GM23338 (cell line): Measurements from ENCODE around the gene ZNF70.

ENCODE experiments used
- CREB1 ChIP-seq: fragments of 250-450 bp; sonication (Bioruptor Pico); IDR thresholded peaks from 2 replicates; pipeline ENCODE4 v1.5.0; 2020; ENCODE audit warnings: low read depth, mild to moderate bottlenecking, moderate library complexity
- EZH2 ChIP-seq: fragments of 200-600 bp; sonication (generic); IDR thresholded peaks from one replicate; pipeline ENCODE4 v1.8.0; 2017; ENCODE audit warnings: antibody characterized with exemption, mild to moderate bottlenecking, low read depth; ENCODE audit not compliant: unreplicated experiment
- EZH2phosphoT487 ChIP-seq: fragments of 200-600 bp; sonication (generic); IDR thresholded peaks from one replicate; pipeline ENCODE4 v1.8.1; 2018; ENCODE audit warnings: antibody characterized with exemption; ENCODE audit not compliant: unreplicated experiment
- JUNB ChIP-seq: IDR thresholded peaks from one replicate; pipeline ENCODE4 v1.6.1; 2016; ENCODE audit warnings: antibody characterized with exemption; ENCODE audit not compliant: unreplicated experiment
- NANOG ChIP-seq: IDR thresholded peaks from 2 replicates; pipeline ENCODE4 v1.6.1; 2016; ENCODE audit warnings: antibody characterized with exemption, borderline replicate concordance
- POLR2AphosphoS5 ChIP-seq: IDR thresholded peaks from 2 replicates; pipeline ENCODE4 v1.6.1; 2016; ENCODE audit warnings: antibody characterized with exemption, low read depth
- STAT1 ChIP-seq: IDR thresholded peaks from one replicate; pipeline ENCODE4 v1.6.1; 2016; ENCODE audit warnings: antibody characterized with exemption; ENCODE audit not compliant: unreplicated experiment
- ZNF114 ChIP-seq: fragments of 250-450 bp; sonication (Bioruptor Pico); IDR thresholded peaks from 2 replicates; pipeline ENCODE4 v1.5.0; 2020; ENCODE audit warnings: mild to moderate bottlenecking, moderate library complexity
- ZNF331 ChIP-seq: fragments of 250-450 bp; sonication (Bioruptor Pico); IDR thresholded peaks from 2 replicates; pipeline ENCODE4 v1.5.0; 2020; ENCODE audit warnings: low read depth, mild to moderate bottlenecking, moderate library complexity
- TF ChIP-seq, protein P1 (sequence below), 2 experiments: fragments of 200-600 bp in 1 of 2; sonication (generic) in 1 of 2; conservative IDR thresholded peaks; 2 replicates each; pipeline versions ENCODE4 v1.5.1 to v1.6.1; 2016 to 2017; ENCODE audit warnings: antibody characterized with exemption in 2 of 2, low read depth in 2 of 2, mild to moderate bottlenecking in 2 of 2, moderate library complexity in 1 of 2
- TF ChIP-seq, protein P2 (sequence below): IDR thresholded peaks from one replicate; pipeline ENCODE4 v1.6.1; 2018; ENCODE audit warnings: antibody characterized with exemption; ENCODE audit not compliant: unreplicated experiment
- TF ChIP-seq, protein P3 (sequence below): IDR thresholded peaks from 2 replicates; pipeline ENCODE4 v1.6.1; 2016; ENCODE audit warnings: antibody characterized with exemption
- TF ChIP-seq, protein P4 (sequence below): fragments of 250-450 bp; sonication (Bioruptor Pico); IDR thresholded peaks from 2 replicates; pipeline ENCODE4 v1.5.0; 2020; ENCODE audit warnings: mild to moderate bottlenecking, moderate library complexity

DNA sequence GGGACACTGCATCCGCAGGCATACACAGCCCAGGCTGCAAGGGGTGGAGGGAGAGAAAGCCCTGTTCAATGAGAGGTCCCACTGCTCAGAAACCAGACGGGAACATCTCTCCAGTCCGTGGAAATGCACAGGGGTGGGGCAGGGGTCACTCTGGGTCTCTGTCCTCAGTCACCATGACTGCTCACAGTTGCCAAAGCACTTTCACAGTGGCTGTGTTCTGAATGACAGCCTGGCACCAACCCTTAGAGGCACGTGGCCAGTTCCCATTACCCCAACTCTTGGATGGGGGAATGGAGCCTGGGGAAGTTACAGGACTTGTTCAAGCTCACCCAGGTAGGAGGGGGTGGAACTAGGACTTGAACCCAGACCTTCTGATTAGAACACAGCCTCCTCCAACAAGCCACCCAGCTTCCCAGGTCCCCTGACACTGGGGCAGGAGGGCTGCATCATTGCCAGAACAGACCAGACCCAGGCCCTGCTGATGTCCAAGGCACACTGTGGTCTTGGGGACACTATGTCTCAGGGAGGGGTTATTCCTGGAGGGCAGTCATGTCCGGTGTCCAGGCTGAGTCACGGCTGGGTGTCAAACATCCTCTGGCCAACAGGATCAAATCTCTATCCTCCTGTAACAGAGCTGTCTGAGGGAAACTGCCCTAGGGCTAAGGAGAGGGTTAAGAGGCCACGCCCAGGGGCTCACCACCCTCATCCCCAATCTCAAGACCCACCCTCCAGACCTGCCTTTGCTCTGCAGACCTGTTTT lies 8.2 kb downstream of the ZNF70 start:
- TF ChIP-seq EZH2 (no peak), POLR2AphosphoS5 (no peak), EZH2phosphoT487 (no peak), CREB1 (CRISPR knock-in tag) (no peak), ZNF331 (no peak), ZNF114 (CRISPR knock-in tag) (no peak), JUNB (no peak), STAT1 (no peak), NANOG (no peak)
- TF ChIP-seq, protein P1, sequence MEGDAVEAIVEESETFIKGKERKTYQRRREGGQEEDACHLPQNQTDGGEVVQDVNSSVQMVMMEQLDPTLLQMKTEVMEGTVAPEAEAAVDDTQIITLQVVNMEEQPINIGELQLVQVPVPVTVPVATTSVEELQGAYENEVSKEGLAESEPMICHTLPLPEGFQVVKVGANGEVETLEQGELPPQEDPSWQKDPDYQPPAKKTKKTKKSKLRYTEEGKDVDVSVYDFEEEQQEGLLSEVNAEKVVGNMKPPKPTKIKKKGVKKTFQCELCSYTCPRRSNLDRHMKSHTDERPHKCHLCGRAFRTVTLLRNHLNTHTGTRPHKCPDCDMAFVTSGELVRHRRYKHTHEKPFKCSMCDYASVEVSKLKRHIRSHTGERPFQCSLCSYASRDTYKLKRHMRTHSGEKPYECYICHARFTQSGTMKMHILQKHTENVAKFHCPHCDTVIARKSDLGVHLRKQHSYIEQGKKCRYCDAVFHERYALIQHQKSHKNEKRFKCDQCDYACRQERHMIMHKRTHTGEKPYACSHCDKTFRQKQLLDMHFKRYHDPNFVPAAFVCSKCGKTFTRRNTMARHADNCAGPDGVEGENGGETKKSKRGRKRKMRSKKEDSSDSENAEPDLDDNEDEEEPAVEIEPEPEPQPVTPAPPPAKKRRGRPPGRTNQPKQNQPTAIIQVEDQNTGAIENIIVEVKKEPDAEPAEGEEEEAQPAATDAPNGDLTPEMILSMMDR (conservative IDR thresholded peaks at IDR 0.05; ENCODE audit: low read depth in 2 of 2), result no peak
- TF ChIP-seq, protein P2, sequence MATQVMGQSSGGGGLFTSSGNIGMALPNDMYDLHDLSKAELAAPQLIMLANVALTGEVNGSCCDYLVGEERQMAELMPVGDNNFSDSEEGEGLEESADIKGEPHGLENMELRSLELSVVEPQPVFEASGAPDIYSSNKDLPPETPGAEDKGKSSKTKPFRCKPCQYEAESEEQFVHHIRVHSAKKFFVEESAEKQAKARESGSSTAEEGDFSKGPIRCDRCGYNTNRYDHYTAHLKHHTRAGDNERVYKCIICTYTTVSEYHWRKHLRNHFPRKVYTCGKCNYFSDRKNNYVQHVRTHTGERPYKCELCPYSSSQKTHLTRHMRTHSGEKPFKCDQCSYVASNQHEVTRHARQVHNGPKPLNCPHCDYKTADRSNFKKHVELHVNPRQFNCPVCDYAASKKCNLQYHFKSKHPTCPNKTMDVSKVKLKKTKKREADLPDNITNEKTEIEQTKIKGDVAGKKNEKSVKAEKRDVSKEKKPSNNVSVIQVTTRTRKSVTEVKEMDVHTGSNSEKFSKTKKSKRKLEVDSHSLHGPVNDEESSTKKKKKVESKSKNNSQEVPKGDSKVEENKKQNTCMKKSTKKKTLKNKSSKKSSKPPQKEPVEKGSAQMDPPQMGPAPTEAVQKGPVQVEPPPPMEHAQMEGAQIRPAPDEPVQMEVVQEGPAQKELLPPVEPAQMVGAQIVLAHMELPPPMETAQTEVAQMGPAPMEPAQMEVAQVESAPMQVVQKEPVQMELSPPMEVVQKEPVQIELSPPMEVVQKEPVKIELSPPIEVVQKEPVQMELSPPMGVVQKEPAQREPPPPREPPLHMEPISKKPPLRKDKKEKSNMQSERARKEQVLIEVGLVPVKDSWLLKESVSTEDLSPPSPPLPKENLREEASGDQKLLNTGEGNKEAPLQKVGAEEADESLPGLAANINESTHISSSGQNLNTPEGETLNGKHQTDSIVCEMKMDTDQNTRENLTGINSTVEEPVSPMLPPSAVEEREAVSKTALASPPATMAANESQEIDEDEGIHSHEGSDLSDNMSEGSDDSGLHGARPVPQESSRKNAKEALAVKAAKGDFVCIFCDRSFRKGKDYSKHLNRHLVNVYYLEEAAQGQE, result no peak
- TF ChIP-seq, protein P3, sequence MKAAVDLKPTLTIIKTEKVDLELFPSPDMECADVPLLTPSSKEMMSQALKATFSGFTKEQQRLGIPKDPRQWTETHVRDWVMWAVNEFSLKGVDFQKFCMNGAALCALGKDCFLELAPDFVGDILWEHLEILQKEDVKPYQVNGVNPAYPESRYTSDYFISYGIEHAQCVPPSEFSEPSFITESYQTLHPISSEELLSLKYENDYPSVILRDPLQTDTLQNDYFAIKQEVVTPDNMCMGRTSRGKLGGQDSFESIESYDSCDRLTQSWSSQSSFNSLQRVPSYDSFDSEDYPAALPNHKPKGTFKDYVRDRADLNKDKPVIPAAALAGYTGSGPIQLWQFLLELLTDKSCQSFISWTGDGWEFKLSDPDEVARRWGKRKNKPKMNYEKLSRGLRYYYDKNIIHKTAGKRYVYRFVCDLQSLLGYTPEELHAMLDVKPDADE, result no peak
- TF ChIP-seq, protein P4, sequence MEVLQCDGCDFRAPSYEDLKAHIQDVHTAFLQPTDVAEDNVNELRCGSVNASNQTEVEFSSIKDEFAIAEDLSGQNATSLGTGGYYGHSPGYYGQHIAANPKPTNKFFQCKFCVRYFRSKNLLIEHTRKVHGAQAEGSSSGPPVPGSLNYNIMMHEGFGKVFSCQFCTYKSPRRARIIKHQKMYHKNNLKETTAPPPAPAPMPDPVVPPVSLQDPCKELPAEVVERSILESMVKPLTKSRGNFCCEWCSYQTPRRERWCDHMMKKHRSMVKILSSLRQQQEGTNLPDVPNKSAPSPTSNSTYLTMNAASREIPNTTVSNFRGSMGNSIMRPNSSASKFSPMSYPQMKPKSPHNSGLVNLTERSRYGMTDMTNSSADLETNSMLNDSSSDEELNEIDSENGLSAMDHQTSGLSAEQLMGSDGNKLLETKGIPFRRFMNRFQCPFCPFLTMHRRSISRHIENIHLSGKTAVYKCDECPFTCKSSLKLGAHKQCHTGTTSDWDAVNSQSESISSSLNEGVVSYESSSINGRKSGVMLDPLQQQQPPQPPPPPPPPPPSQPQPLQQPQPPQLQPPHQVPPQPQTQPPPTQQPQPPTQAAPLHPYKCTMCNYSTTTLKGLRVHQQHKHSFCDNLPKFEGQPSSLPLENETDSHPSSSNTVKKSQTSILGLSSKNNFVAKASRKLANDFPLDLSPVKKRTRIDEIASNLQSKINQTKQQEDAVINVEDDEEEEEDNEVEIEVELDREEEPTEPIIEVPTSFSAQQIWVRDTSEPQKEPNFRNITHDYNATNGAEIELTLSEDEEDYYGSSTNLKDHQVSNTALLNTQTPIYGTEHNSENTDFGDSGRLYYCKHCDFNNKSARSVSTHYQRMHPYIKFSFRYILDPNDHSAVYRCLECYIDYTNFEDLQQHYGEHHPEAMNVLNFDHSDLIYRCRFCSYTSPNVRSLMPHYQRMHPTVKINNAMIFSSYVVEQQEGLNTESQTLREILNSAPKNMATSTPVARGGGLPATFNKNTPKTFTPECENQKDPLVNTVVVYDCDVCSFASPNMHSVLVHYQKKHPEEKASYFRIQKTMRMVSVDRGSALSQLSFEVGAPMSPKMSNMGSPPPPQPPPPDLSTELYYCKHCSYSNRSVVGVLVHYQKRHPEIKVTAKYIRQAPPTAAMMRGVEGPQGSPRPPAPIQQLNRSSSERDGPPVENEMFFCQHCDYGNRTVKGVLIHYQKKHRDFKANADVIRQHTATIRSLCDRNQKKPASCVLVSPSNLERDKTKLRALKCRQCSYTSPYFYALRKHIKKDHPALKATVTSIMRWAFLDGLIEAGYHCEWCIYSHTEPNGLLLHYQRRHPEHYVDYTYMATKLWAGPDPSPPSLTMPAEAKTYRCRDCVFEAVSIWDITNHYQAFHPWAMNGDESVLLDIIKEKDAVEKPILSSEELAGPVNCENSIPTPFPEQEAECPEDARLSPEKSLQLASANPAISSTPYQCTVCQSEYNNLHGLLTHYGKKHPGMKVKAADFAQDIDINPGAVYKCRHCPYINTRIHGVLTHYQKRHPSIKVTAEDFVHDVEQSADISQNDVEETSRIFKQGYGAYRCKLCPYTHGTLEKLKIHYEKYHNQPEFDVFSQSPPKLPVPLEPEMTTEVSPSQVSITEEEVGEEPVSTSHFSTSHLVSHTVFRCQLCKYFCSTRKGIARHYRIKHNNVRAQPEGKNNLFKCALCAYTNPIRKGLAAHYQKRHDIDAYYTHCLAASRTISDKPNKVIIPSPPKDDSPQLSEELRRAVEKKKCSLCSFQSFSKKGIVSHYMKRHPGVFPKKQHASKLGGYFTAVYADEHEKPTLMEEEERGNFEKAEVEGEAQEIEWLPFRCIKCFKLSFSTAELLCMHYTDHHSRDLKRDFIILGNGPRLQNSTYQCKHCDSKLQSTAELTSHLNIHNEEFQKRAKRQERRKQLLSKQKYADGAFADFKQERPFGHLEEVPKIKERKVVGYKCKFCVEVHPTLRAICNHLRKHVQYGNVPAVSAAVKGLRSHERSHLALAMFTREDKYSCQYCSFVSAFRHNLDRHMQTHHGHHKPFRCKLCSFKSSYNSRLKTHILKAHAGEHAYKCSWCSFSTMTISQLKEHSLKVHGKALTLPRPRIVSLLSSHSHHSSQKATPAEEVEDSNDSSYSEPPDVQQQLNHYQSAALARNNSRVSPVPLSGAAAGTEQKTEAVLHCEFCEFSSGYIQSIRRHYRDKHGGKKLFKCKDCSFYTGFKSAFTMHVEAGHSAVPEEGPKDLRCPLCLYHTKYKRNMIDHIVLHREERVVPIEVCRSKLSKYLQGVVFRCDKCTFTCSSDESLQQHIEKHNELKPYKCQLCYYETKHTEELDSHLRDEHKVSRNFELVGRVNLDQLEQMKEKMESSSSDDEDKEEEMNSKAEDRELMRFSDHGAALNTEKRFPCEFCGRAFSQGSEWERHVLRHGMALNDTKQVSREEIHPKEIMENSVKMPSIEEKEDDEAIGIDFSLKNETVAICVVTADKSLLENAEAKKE (CRISPR knock-in tag), result no peak
